A549 (cell line): ENCODE measurements around the gene GRIK4. TPM values are rescaled to one million over a fixed set of nuclear protein-coding genes. Genes with fewer than 3 reads are reported as not detected.
A peak's percentile ranks its signal among the peaks of the same experiment; 100 is the strongest.

Source experiments
- ATAC-seq, 2 experiments: fragments of 200-7000 bp in 1 of 2; fragments of >200 bp in 1 of 2; cut with Nextera tagmentation in 1 of 2; cut with Tn5 transposase in 1 of 2; 3 replicates each; pipeline versions ENCODE4 v1.8.0 to v1.9.1; 2018 to 2020; ENCODE audit warnings: mild to moderate bottlenecking in 1 of 2, moderate library complexity in 1 of 2
- CTCF ChIA-PET: fragments of 300-600 bp; sonication (Branson Sonifier 250); formaldehyde crosslinking; extraction: SDS; loops from one replicate; lab custom pipeline; 2021; ENCODE audit warnings: antibody characterized with exemption, inconsistent platforms; lab: Yijun Ruan, JAX
- POLR2A ChIA-PET: fragments of 350-600 bp; formaldehyde crosslinking; extraction: SDS; loops from one replicate; lab custom pipeline; 2021; ENCODE audit warnings: antibody characterized with exemption, inconsistent platforms; lab: Yijun Ruan, JAX
- DNase-seq, 2 experiments: peaks; one replicate each; pipeline versions ENCODE4 v3.0.0 to v3.0.0-alpha.2; 2011 to 2016; ENCODE audit warnings: low read depth in 1 of 2, low spot score in 1 of 2
- FAIRE-seq: peaks from 2 replicates; lab custom pipeline; 2011; peaks lifted over from hg19 to GRCh38; lab: Jason Lieb, UNC
- H3K27ac ChIP-seq, 2 experiments: fragments of >200 bp; sonication (Bioruptor Twin); formaldehyde crosslinking; 3 replicates each; pipeline ENCODE4 v1.5.1; 2016 to 2017
- H3K4me1 ChIP-seq: fragments of >200 bp; sonication (Bioruptor Twin); formaldehyde crosslinking; 3 replicates; pipeline ENCODE4 v1.6.1; 2016
- H3K4me2 ChIP-seq: fragments of >200 bp; sonication (Bioruptor Twin); formaldehyde crosslinking; 3 replicates; pipeline ENCODE4 v1.6.1; 2016
- H3K4me3 ChIP-seq: fragments of >200 bp; sonication (Bioruptor Twin); formaldehyde crosslinking; 3 replicates; pipeline ENCODE4 v1.5.1; 2016
- H3K9me3 ChIP-seq: fragments of >200 bp; sonication (Bioruptor Twin); formaldehyde crosslinking; 3 replicates; pipeline ENCODE4 v1.6.1; 2016
- ATOH8 ChIP-seq: fragments of 250-450 bp; sonication (Bioruptor Pico); IDR thresholded peaks from 2 replicates; pipeline ENCODE4 v1.5.0; 2020; ENCODE audit warnings: low read depth, mild to moderate bottlenecking, moderate library complexity
- CBX2 ChIP-seq: fragments of 200-600 bp; sonication (generic); IDR thresholded peaks from 2 replicates; pipeline ENCODE4 v1.6.1; 2016; ENCODE audit warnings: low read depth, mild to moderate bottlenecking, borderline replicate concordance
- EHMT2 ChIP-seq: fragments of 200-600 bp; sonication (generic); IDR thresholded peaks from 2 replicates; pipeline ENCODE4 v1.6.1; 2016; ENCODE audit warnings: antibody characterized with exemption, low read depth, mild to moderate bottlenecking, moderate library complexity
- ELK1 ChIP-seq: fragments of 150-350 bp; IDR thresholded peaks from 2 replicates; pipeline ENCODE4 v1.6.1; 2014; ENCODE audit warnings: low read depth, mild to moderate bottlenecking, low read length
- ESRRA ChIP-seq: fragments of 150-350 bp; IDR thresholded peaks from 2 replicates; pipeline ENCODE4 v1.6.1; 2014; ENCODE audit warnings: mild to moderate bottlenecking, low read length, borderline replicate concordance
- FOSL2 ChIP-seq, 2 experiments: fragments of 450-650 bp in 1 of 2; fragments of >200 bp in 1 of 2; sonication (Bioruptor Twin) in 1 of 2; formaldehyde crosslinking; IDR thresholded peaks; 2 replicates each; pipeline versions ENCODE4 v1.5.0 to v1.6.1; 2016 to 2020; ENCODE audit warnings: mild to moderate bottlenecking in 1 of 2, moderate library complexity in 1 of 2
- GATA3 ChIP-seq: IDR thresholded peaks from 2 replicates; pipeline ENCODE4 v1.6.1; 2012; ENCODE audit warnings: borderline replicate concordance
- HDAC2 ChIP-seq: fragments of 200-600 bp; sonication (generic); IDR thresholded peaks from 2 replicates; pipeline ENCODE4 v1.6.1; 2016
- JUN ChIP-seq, 2 experiments: fragments of >200 bp; sonication (Bioruptor Twin); formaldehyde crosslinking; IDR thresholded peaks; 2 replicates in 1 of 2; 3 replicates in 1 of 2; pipeline ENCODE4 v1.6.1; 2016 to 2017
- JUNB ChIP-seq: fragments of >200 bp; sonication (Bioruptor Twin); formaldehyde crosslinking; IDR thresholded peaks from 2 replicates; pipeline ENCODE4 v1.6.1; 2016
- NPAS2 ChIP-seq: fragments of 250-450 bp; sonication (Bioruptor Pico); IDR thresholded peaks from 2 replicates; pipeline ENCODE4 v1.8.0; 2022; ENCODE audit warnings: mild to moderate bottlenecking, moderate library complexity, borderline replicate concordance
- PHF8 ChIP-seq: fragments of 200-600 bp; sonication (generic); IDR thresholded peaks from 2 replicates; pipeline ENCODE4 v1.6.1; 2016; ENCODE audit warnings: low read depth, mild to moderate bottlenecking, antibody characterized with exemption, moderate library complexity, borderline replicate concordance
- POLR2AphosphoS2 ChIP-seq: conservative IDR thresholded peaks from 2 replicates; pipeline ENCODE4 v1.6.1; 2012; ENCODE audit warnings: low read length, improper control_type of control experiment, inconsistent platforms
- RAD21 ChIP-seq, 2 experiments: fragments of >200 bp in 1 of 2; sonication (Bioruptor Twin) in 1 of 2; formaldehyde crosslinking in 1 of 2; IDR thresholded peaks in 1 of 2; conservative IDR thresholded peaks in 1 of 2; 2 replicates in 1 of 2; 3 replicates in 1 of 2; pipeline ENCODE4 v1.6.1; 2012 to 2018; ENCODE audit warnings: inconsistent platforms in 1 of 2
- RARB ChIP-seq: fragments of 250-450 bp; sonication (Bioruptor Pico); IDR thresholded peaks from 2 replicates; pipeline ENCODE4 v1.8.0; 2021; ENCODE audit warnings: mild to moderate bottlenecking, moderate library complexity
- RCOR1 ChIP-seq: fragments of 150-350 bp; IDR thresholded peaks from 2 replicates; pipeline ENCODE4 v1.6.1; 2014; ENCODE audit warnings: antibody characterized with exemption, low read length, low read depth
- REST ChIP-seq: fragments of 200-600 bp; sonication (generic); IDR thresholded peaks from 2 replicates; pipeline ENCODE4 v1.6.1; 2016; ENCODE audit warnings: antibody characterized with exemption, mild to moderate bottlenecking, moderate library complexity
- SREBF2 ChIP-seq: fragments of 450-650 bp; IDR thresholded peaks from 2 replicates; pipeline ENCODE4 v1.6.1; 2014; ENCODE audit warnings: mild to moderate bottlenecking, moderate library complexity
- ZC3H11A ChIP-seq: fragments of 450-650 bp; IDR thresholded peaks from 2 replicates; pipeline ENCODE4 v1.6.1; 2014; ENCODE audit warnings: antibody characterized with exemption, mild to moderate bottlenecking
- ZFP36 ChIP-seq: fragments of 450-650 bp; IDR thresholded peaks from 2 replicates; pipeline ENCODE4 v1.6.1; 2014; ENCODE audit warnings: borderline replicate concordance; ENCODE audit not compliant: partially characterized antibody
- ZNF302 ChIP-seq: fragments of 250-450 bp; sonication (Bioruptor Pico); IDR thresholded peaks from 2 replicates; pipeline ENCODE4 v1.9.0; 2021; ENCODE audit warnings: inconsistent platforms, mild to moderate bottlenecking, moderate library complexity
- ZSCAN20 ChIP-seq: fragments of 250-450 bp; sonication (Bioruptor Pico); IDR thresholded peaks from 2 replicates; pipeline ENCODE4 v1.8.0; 2022; ENCODE audit warnings: mild to moderate bottlenecking, moderate library complexity
- WGBS: methylation state at CpG from one replicate; pipeline ENCODE4 v1.1.6; 2017; ENCODE audit errors: missing lambda C conversion rate; 5-methylcytosine and 5-hydroxymethylcytosine counted together
- polyA plus RNA-seq, 4 experiments: library from polyadenylated mRNA; depleted of rRNA in 3 of 4; stranded (reverse); fragments of >200 nt; fragmentation: RNase III in 1 of 4; extraction: RNeasy Plus Mini Kit Qiagen cat#74134 plus additional on column Dnase treatment in 1 of 4; gene quantifications; 2 replicates in 3 of 4; 3 replicates in 1 of 4; pipeline ENCODE4 v1.2.3, GENCODE V29; 2011 to 2017

Gene GRIK4
- polyA plus RNA-seq, 2 of the 4 experiments (the other 2 are of a cell fraction) = 0.01 TPM; not detected in 1

- POLR2A ChIA-PET = no interaction called here
- no peak for ATAC-seq
These were observed 20.7 kb downstream of the GRIK4 start for GRCh38 chr11:120532082-120532831.

GRCh38 chr11:120532832-120533196 is 21.3 kb downstream of the GRIK4 start:
- DNase-seq (no peak), FAIRE-seq (no peak), ATAC-seq (no peak)
- H3K9me3 ChIP-seq = no peaks in the 10 kb centered on the region
- H3K4me3 ChIP-seq = no peak overlapping the region
- ChIA-PET CTCF (no interaction called here), POLR2A (no interaction called here)
- H3K4me2 ChIP-seq = peak overlapping the region; percentile 38
- TF ChIP-seq ZNF302 (no peak), ZFP36 (peak; percentile 76)
- 41% methylated on average over 5 of the region's 5 CpGs for WGBS
- H3K27ac ChIP-seq = no peak overlapping the region
- peaks cover 4% of the 10 kb centered on the region; the same call in 1 of the 3 replicates for H3K4me1 ChIP-seq

More at GRCh38 chr11:120532082-120532831, 20.7 kb downstream of the GRIK4 start:
- FAIRE-seq = no peak
- H3K27ac ChIP-seq = no peak overlapping the region
- no peaks in the 10 kb centered on the region for H3K9me3 ChIP-seq
- no peak for TF ChIP-seq ZC3H11A
- no peak for TF ChIP-seq ATOH8 (CRISPR knock-in tag)
- TF ChIP-seq POLR2AphosphoS2 = no peak
- no peak for TF ChIP-seq FOSL2 (IDR thresholded peaks at IDR 0.05)
- TF ChIP-seq FOSL2 (CRISPR knock-in tag; IDR thresholded peaks at IDR 0.05) = no peak
- no peak for TF ChIP-seq GATA3
- TF ChIP-seq RARB (CRISPR knock-in tag) = no peak
- no peak for TF ChIP-seq REST
- no peak for TF ChIP-seq JUNB
- CTCF ChIA-PET = no interaction called here
- peaks cover 4% of the 10 kb centered on the region; the same call in 1 of the 3 replicates for H3K4me1 ChIP-seq
- peak overlapping the region; percentile 38 for H3K4me2 ChIP-seq
- H3K4me3 ChIP-seq = no peak overlapping the region
- 57% methylated on average over 13 of the region's 16 CpGs for WGBS
- no peak for DNase-seq

GRCh38 chr11:120536091-120536796 is 24.7 kb downstream of the GRIK4 start:
- Histone ChIP-seq H3K4me2 (no peak overlapping the region), H3K4me3 (no peak overlapping the region), H3K4me1 (peaks cover 4% of the 10 kb centered on the region; the same call in 1 of the 3 replicates), H3K27ac (no peak overlapping the region), H3K9me3 (no peaks in the 10 kb centered on the region)
- DNase-seq = no peak
- ChIA-PET CTCF (no interaction called here), POLR2A (no interaction called here)
- 58% methylated on average over 13 of the region's 13 CpGs for WGBS
- FAIRE-seq = no peak
- ATAC-seq = no peak
- TF ChIP-seq RCOR1 (no peak), PHF8 (no peak), JUN (IDR thresholded peaks at IDR 0.05) (no peak), ELK1 (no peak), EHMT2 (no peak), RAD21 (conservative IDR thresholded peaks at IDR 0.05 in 1 of 2, IDR thresholded peaks at IDR 0.05 in 1 of 2) (no peak), ZSCAN20 (CRISPR knock-in tag) (no peak), GATA3 (no peak), NPAS2 (CRISPR knock-in tag) (no peak), CBX2 (no peak), ESRRA (no peak), REST (no peak), HDAC2 (no peak), SREBF2 (no peak), RARB (CRISPR knock-in tag) (no peak)
